K562 (cell line): ENCODE data around the gene ARHGEF38. TPM values are rescaled to one million over a fixed set of nuclear protein-coding genes. Genes with fewer than 3 reads are reported as not detected.

Experiments
- CC2D1A ChIP-seq: fragments of 450-650 bp; IDR thresholded peaks from 2 replicates; pipeline ENCODE4 v1.6.1; 2017; ENCODE audit warnings: mild to moderate bottlenecking
- CXXC5 ChIP-seq: fragments of 250-450 bp; sonication (Bioruptor Pico); IDR thresholded peaks from 2 replicates; pipeline ENCODE4 v1.8.0; 2022; ENCODE audit warnings: inconsistent platforms, mild to moderate bottlenecking, moderate library complexity
- HNRNPK ChIP-seq: fragments of 200-400 bp; formaldehyde crosslinking; IDR thresholded peaks from one replicate; pipeline ENCODE4 v1.6.1; 2018; ENCODE audit warnings: mild to moderate bottlenecking, low read depth, low read length; ENCODE audit not compliant: poor library complexity, severe bottlenecking
- L3MBTL2 ChIP-seq: fragments of 450-650 bp; IDR thresholded peaks from 2 replicates; pipeline ENCODE4 v1.6.1; 2016; ENCODE audit warnings: mild to moderate bottlenecking, moderate library complexity
- NR2F6 ChIP-seq: fragments of 450-650 bp; formaldehyde crosslinking; IDR thresholded peaks from 2 replicates; pipeline ENCODE4 v1.4.0; 2020; ENCODE audit warnings: mild to moderate bottlenecking
- RBM22 ChIP-seq: fragments of 200-400 bp; formaldehyde crosslinking; IDR thresholded peaks from 2 replicates; pipeline ENCODE4 v1.6.1; 2018; ENCODE audit warnings: low read length, low read depth; ENCODE audit not compliant: poor library complexity, severe bottlenecking
- SOX6 ChIP-seq: fragments of 450-650 bp; IDR thresholded peaks from 2 replicates; pipeline ENCODE4 v1.6.1; 2014; ENCODE audit warnings: mild to moderate bottlenecking
- ZNF311 ChIP-seq: fragments of 250-450 bp; sonication (Bioruptor Pico); IDR thresholded peaks from 2 replicates; pipeline ENCODE4 v1.4.0; 2020; ENCODE audit warnings: mild to moderate bottlenecking, moderate library complexity
- ZNF41 ChIP-seq: fragments of 250-450 bp; sonication (Bioruptor Pico); conservative IDR thresholded peaks from 2 replicates; pipeline ENCODE4 v1.4.0; 2020; ENCODE audit warnings: mild to moderate bottlenecking
- ZNF699 ChIP-seq: fragments of 250-450 bp; sonication (Bioruptor Pico); IDR thresholded peaks from 2 replicates; pipeline ENCODE4 v1.8.0; 2021; ENCODE audit warnings: mild to moderate bottlenecking, moderate library complexity; ENCODE audit not compliant: insufficient replicate concordance
- polyA plus RNA-seq, 8 experiments: library from polyadenylated mRNA; depleted of rRNA in 4 of 8; stranded (reverse) in 5 of 8; unstranded in 3 of 8; fragments of >200 nt; fragmentation: Nextera tagmentation in 2 of 8; fragmentation: Illumina TruSeq in 1 of 8; extraction: Ambion mirVana in 2 of 8; extraction: Trizol in 1 of 8; gene quantifications; 2 replicates each; pipeline versions ENCODE4 v1.2.1 to v1.2.3, GENCODE V29; 2011 to 2014; ENCODE audit warnings: inconsistent platforms in 1 of 8, missing spikeins in 1 of 8
- total RNA-seq, 7 experiments: library from RNA; depleted of rRNA in 6 of 7; stranded (reverse); fragments of >200 nt in 6 of 7; fragmentation: Illumina TruSeq in 2 of 7; extraction: Trizol in 2 of 7; gene quantifications; 2 replicates each; pipeline versions ENCODE4 v1.2.1 to v1.2.3, GENCODE V29; 2011 to 2021; ENCODE audit warnings: low replicate concordance in 1 of 7
- TF ChIP-seq, protein P1 (sequence below): fragments of 450-650 bp; IDR thresholded peaks from 2 replicates; pipeline ENCODE4 v1.6.1; 2016; ENCODE audit warnings: mild to moderate bottlenecking, moderate library complexity
- TF ChIP-seq, protein P2 (sequence below): fragments of 450-650 bp; IDR thresholded peaks from one replicate; pipeline ENCODE4 v1.6.1; 2018; ENCODE audit warnings: mild to moderate bottlenecking, moderate library complexity; ENCODE audit not compliant: partially characterized antibody

The ARHGEF38 gene
- total and polyA plus RNA-seq, 9 of the 15 experiments (the other 6 are each of a cell fraction or from before 2014, with no cell fraction given), result 0.17 TPM; not detected in 8

DNA sequence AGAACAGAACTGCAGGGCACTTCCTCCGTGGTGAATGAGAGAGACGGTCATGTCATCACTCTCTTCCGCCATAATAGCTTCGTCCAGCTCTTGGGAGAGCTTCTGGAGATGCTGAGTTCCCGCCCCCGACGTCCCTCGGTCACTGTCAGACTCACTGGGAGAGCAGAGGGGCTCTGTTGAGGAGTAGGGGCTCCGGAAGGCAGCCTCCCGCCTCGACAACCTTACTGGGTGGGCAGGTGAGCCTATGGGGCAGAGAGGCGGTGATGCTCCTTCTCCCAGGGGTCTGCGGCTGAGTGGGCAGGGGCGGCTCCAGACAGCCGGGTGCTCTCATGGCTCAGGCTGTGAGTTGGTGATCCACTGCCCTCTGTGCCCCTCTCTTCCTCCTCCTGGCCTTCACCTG lies 25.8 kb upstream of the ARHGEF38 start (continued):
- TF ChIP-seq CXXC5 (no peak), CC2D1A (no peak), SOX6 (no peak), L3MBTL2 (no peak), ZNF41 (no peak), ZNF699 (no peak), NR2F6 (no peak), RBM22 (no peak), HNRNPK (no peak), ZNF311 (CRISPR knock-in tag) (no peak)
- TF ChIP-seq, protein P1, sequence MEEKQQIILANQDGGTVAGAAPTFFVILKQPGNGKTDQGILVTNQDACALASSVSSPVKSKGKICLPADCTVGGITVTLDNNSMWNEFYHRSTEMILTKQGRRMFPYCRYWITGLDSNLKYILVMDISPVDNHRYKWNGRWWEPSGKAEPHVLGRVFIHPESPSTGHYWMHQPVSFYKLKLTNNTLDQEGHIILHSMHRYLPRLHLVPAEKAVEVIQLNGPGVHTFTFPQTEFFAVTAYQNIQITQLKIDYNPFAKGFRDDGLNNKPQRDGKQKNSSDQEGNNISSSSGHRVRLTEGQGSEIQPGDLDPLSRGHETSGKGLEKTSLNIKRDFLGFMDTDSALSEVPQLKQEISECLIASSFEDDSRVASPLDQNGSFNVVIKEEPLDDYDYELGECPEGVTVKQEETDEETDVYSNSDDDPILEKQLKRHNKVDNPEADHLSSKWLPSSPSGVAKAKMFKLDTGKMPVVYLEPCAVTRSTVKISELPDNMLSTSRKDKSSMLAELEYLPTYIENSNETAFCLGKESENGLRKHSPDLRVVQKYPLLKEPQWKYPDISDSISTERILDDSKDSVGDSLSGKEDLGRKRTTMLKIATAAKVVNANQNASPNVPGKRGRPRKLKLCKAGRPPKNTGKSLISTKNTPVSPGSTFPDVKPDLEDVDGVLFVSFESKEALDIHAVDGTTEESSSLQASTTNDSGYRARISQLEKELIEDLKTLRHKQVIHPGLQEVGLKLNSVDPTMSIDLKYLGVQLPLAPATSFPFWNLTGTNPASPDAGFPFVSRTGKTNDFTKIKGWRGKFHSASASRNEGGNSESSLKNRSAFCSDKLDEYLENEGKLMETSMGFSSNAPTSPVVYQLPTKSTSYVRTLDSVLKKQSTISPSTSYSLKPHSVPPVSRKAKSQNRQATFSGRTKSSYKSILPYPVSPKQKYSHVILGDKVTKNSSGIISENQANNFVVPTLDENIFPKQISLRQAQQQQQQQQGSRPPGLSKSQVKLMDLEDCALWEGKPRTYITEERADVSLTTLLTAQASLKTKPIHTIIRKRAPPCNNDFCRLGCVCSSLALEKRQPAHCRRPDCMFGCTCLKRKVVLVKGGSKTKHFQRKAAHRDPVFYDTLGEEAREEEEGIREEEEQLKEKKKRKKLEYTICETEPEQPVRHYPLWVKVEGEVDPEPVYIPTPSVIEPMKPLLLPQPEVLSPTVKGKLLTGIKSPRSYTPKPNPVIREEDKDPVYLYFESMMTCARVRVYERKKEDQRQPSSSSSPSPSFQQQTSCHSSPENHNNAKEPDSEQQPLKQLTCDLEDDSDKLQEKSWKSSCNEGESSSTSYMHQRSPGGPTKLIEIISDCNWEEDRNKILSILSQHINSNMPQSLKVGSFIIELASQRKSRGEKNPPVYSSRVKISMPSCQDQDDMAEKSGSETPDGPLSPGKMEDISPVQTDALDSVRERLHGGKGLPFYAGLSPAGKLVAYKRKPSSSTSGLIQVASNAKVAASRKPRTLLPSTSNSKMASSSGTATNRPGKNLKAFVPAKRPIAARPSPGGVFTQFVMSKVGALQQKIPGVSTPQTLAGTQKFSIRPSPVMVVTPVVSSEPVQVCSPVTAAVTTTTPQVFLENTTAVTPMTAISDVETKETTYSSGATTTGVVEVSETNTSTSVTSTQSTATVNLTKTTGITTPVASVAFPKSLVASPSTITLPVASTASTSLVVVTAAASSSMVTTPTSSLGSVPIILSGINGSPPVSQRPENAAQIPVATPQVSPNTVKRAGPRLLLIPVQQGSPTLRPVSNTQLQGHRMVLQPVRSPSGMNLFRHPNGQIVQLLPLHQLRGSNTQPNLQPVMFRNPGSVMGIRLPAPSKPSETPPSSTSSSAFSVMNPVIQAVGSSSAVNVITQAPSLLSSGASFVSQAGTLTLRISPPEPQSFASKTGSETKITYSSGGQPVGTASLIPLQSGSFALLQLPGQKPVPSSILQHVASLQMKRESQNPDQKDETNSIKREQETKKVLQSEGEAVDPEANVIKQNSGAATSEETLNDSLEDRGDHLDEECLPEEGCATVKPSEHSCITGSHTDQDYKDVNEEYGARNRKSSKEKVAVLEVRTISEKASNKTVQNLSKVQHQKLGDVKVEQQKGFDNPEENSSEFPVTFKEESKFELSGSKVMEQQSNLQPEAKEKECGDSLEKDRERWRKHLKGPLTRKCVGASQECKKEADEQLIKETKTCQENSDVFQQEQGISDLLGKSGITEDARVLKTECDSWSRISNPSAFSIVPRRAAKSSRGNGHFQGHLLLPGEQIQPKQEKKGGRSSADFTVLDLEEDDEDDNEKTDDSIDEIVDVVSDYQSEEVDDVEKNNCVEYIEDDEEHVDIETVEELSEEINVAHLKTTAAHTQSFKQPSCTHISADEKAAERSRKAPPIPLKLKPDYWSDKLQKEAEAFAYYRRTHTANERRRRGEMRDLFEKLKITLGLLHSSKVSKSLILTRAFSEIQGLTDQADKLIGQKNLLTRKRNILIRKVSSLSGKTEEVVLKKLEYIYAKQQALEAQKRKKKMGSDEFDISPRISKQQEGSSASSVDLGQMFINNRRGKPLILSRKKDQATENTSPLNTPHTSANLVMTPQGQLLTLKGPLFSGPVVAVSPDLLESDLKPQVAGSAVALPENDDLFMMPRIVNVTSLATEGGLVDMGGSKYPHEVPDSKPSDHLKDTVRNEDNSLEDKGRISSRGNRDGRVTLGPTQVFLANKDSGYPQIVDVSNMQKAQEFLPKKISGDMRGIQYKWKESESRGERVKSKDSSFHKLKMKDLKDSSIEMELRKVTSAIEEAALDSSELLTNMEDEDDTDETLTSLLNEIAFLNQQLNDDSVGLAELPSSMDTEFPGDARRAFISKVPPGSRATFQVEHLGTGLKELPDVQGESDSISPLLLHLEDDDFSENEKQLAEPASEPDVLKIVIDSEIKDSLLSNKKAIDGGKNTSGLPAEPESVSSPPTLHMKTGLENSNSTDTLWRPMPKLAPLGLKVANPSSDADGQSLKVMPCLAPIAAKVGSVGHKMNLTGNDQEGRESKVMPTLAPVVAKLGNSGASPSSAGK, result no peak
- TF ChIP-seq, protein P2, sequence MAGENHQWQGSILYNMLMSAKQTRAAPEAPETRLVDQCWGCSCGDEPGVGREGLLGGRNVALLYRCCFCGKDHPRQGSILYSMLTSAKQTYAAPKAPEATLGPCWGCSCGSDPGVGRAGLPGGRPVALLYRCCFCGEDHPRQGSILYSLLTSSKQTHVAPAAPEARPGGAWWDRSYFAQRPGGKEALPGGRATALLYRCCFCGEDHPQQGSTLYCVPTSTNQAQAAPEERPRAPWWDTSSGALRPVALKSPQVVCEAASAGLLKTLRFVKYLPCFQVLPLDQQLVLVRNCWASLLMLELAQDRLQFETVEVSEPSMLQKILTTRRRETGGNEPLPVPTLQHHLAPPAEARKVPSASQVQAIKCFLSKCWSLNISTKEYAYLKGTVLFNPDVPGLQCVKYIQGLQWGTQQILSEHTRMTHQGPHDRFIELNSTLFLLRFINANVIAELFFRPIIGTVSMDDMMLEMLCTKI, result no peak
